GM18519 (cell line): ENCODE measurements around the gene EDDM13.
"Not testable (repeated sequence)": the region's sequence is repeated elsewhere in the genome, so short reads cannot be mapped to it uniquely, and the experiment has no call there.

Experiments used
- ATAC-seq: cut with Tn5 transposase; IDR thresholded peaks from one replicate; pipeline ENCODE4 v1.9.1; 2021; ENCODE audit warnings: mild to moderate bottlenecking, moderate library complexity; ENCODE audit not compliant: unreplicated experiment, low FRiP score

The EDDM13 gene

DNA sequence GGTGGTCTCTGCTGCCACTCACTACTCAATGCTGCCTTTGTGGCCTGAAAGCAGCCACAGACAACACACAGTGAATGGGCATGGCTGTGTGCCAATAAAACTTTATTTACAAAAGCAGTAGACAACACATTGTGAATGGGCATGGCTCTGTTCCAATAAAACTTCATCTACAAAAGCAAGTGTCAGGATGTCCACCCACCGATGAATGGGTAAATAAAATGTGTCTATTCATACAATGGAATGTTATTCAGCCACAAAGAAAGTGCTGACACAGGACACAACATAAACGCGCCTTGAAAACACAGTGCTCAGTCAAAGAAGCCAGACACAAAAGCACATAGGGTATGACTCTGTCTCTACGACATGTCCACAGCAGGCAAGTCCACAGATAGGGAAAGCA is 22.0 kb downstream of the EDDM13 start:
- no peak for ATAC-seq

DNA sequence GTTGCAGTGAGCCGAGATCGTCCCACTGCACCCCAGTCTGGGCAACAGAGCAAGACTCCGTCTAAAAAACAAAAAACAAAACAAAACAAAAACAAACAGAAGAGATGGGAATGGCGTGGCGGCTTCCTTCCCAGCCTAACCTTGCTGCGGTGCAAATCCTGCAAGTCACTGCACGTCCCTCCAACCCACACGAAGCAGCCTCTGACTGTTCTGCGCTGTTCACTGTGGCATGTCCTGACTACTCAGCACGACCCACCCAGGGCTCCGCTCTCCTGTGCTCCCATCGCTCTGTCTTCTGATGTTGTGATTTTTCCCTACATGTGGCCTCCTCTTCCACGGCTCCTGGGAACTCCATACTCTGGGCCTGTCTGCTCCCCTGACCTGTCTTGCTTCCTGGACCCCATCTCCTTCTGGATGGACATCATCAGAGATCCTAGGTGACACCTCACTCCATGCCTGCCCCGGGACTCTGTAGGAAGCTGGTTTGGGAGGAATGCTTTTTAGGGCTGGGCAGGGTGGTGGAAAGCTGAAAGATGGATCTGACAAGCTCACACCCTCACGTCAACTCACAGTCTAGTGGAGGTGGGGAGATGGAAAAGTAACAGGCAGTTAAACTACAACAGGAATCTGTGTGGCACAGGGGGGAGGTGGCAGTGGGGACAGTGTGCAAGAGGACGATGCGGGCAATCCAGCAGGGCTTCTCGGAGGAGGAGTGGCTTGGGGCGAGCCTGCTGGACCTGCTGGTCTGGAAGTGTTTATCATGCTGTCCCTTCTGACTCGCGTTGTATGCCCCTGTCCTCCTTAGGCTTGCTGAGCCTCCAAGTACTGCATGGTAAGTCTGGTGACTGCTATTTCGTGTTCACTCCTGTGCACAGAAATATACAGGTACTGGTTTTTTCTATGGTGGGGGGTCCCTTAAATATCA is 23.2 kb downstream of the EDDM13 start:
- no peak for ATAC-seq

DNA sequence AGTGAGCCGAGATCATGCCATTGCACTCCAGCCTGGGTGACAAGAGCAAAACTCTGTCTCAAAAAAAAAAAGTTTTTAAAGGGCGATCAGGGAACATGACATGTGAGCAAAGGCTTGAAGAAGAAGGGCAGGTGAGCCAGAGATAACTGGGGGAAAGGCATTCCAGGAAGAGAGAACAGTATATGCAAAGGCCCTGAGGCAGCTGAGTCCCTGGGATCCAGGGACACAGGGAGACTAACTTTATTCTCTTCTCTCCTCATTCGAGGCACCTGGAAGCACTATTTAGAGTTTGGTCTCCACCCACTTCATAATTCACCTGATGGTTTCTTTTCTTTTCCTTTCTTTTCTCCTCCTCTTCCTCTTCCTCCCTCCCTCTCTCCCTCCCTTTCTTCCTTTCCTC is 24.5 kb downstream of the EDDM13 start:
- ATAC-seq: no peak

DNA sequence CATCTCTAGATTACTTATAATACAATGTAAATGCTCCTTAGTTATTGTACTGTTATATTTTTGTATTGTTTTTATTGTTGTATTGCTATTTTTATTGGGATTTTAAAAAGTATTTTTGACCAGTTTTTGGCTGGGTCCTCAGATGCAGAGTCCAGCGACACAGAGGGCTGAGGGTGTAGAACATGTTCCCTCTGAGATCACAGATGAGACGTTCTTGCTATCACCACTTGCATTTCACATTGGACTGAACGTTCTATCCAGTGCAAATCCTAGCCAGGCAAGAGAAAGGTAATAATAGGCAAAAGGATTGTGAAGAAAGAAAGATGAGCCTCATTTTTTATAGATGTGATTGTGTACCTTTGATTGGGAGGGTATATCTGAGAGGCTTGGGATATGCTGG is 27.1 kb downstream of the EDDM13 start:
- ATAC-seq: no peak

DNA sequence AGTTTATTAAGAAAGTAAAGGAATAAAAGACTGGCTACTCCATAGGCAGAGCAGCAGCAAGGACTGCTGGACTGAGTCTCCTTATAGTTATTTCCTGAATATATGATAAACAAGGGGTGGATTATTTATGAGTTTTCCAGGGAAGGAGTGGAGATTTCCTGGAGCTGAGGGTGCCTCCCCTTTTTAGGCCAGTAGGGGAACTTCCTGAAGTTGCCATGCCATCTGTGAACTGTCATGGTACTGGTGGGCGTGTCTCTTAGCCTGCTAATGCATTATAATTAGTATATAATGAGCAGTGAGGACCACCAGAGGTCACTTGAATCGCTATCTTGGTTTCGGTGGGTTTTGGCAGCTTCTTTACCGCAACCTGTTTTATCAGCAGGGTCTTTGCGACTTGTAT is 28.6 kb downstream of the EDDM13 start:
- no peak for ATAC-seq

DNA sequence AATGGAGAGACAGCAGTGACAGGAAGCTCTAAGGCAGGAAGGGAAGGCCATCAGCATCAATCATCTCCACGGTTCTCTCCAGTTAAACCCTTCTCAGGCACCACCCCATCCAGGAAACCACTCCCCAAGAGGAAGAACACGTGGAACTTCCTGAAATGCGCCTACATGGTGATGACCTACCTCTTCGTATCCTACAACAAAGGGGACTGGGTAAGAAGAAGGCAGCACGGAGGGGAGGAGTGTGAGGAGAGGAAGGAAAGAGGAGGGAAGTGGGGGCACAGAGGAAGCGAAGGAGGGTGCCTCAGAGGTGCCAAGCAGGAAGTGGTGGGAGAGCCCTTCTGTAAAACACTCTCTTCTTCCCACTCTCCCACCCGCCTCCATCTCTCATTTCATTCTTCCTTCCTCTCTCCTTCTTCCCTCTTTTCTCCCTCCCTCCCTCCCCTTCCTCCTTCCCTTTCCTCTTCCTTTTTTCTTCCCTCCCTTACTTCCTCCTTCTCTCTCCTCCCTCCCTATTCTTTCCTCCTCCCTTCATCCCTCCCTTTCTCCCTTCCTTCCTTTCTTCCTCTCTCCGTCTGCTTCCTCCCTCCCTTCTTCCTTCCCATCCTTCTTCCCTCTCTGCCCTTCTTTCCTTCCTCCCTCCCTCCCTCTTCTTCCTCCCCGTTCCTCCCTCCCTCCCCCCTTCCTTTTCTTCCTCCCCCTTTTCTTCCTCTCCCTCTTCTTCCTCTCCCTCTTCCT is 29.5 kb downstream of the EDDM13 start:
- ATAC-seq: no peak

DNA sequence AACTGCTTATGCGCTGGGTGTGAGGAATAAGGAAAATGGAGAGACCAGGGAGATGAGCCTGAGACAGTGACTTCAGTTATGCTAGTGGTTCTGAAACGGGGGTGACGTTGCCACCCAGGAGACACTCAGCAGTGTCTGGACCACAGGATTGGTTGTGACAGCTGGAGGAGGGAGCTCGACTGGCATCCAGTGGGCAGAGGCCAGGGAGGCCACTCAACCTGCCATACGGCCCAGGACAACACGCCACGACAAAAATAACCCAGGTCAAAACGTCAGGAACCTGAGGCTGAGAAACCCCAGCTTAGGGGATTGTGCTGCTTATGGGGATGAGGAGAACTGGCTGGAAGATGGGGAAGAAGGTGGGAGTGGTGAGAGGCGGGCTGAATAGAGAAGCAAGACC is 31.7 kb downstream of the EDDM13 start:
- no peak for ATAC-seq

DNA sequence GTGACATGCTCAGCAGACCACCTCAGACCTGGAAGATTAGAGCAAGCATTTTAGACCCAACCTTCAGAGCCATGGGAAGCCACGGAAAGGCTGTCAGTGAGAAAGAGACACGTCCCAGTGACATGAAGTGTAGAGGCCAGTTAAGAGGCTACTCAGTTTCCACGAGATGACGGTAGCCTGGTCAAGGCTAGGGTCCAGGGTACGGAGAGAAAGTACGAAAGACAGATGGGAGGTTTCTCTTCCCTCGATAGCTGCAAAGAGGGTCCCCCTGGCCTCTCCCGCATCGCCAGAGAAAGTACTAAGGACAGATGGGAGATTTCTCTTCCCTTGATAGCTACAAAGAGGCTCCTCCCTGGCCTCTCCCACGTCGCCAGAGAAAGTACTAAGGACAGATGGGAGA is 33.5 kb downstream of the EDDM13 start:
- no peak for ATAC-seq

DNA sequence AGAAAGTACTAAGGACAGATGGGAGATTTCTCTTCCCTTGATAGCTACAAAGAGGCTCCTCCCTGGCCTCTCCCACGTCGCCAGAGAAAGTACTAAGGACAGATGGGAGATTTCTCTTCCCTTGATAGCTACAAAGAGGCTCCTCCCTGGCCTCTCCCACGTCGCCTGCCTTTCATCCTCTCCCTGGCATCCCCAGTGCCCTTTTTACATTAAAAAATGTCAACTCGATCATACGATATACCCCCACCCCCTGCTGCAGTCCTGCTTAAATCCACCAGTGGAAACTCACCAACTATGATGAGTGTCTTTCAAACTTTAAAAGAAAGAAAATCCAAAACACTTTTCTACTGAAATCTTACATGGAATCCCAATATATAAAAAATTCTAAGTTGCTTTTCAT is 34.5 kb downstream of the EDDM13 start:
- ATAC-seq: not testable (repeated sequence)

DNA sequence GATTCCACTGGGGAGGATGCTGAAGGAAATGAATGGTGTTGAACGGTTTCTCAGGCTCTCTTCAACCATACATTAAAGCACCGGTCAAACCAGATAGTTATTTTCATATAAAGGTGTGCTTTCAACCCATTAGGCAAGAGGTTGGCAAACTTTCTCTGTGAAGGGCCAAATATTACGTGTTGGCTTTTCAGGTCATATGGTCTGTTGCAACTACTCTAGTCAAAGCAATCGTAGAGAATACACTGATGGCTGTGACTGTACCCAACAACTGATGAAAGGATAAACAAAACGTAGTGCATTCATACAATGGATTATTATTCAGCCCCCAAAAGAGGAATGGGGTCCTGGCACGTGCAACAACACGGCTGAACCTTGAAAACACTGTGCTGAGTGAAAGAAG is 36.2 kb downstream of the EDDM13 start:
- no peak for ATAC-seq

DNA sequence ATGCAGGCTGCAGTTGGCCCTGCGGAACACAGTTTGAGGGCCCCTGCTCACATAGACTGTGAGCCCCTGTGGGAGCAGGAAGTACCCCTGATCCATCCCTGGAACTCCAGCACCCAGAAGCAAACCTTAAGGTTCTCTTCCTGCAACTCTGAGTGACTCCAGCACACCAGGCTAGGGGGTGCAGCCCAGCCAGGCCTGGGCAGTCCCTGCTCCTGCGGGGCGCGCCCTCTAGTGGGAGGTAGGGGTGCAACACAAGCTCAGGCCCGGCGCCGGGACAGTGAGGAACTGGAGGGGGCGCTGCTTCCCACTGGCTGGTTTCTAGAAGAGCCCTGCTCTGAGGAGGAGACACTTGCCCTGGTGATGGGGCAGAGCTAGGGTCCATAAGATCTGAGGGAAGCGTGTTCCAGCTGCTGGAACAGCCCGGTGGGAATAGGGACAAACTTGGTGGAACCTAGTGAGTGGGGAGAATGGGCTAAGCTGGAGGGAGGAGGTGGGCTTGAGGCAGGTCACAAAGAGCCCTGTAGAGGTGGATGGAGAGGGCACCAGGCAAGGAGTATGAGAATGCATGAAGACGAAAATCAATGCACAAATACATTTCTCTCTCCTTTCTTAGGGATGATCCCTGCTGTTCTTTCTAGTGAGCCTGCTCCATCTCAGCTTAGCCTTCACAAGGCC is 37.1 kb downstream of the EDDM13 start:
- ATAC-seq: no peak

DNA sequence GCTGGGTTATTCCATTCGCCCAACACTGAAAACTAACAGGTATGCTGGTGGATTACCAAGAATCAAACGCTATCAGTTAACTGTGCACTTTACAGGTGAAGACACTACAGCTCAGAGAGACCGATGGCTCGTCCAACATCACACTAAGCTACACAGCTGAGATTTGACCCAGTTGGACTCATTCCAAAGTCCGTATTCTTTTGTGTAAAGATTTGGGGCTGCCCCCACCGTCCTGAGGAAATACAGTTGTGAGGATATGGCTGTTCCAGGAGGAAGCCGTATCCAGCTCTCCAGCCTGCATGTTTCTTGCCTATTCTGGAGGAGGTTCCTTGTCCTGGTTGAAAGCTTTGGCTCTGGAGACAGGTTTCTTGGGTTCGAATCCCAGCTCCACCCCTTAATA is 37.9 kb downstream of the EDDM13 start:
- ATAC-seq: no peak

DNA sequence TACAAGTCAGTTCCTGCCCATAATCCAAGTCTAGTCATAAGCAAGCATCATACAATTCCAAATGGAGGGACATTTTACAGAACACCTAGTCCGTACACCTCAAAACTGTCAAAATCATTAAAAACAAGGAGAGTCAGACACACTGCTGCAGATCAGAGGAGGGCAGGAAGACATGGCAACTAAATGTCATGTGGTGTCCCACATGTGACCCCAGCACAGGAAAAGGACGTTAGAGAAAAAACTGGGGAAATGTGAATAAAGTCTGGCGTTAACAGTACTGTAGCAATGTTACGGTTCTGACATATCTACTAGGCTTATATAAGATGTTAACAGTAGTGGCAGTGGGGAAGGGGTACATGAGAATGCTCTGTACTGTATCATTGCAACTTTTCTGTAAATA is 39.8 kb downstream of the EDDM13 start:
- no peak for ATAC-seq

DNA sequence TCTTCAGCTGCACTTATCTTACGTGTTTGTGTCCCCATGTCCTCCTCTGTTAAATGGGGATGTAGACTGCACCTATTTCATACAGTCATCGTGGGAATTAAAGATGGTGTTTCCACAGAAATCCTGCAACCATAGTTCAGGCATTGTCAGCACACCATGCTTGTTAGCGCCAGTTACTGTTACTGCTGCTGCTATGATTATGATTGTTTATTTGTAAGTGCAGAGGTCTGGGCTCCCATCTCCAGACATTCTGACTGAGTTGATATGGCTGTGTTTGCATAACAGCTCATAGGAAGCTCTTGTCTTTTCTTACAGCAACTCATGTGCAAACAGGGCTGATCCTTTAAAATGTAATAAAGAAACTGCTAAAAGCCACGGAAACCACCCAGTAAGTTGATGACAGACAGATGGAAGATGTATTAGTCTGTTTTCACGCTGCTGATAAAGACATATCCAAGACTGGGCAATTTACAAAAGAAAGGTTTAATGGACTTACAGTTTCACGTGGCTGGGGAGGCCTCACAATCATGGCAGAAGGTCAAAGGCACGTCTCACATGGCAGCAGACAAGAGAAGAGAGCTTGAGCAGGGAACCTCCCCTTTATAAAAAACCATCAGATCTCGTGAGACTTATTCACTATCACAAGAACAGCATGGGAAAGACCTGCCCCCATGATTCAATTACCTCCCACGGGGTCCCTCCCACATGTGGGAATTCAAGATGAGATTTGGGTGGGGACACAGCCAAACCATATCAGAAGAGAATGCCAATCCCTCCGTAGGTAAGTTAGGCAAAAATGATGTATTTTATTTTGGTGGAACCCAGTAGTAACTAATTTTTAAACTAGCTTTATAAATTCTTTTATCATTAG is 40.5 kb downstream of the EDDM13 start:
- no peak for ATAC-seq

DNA sequence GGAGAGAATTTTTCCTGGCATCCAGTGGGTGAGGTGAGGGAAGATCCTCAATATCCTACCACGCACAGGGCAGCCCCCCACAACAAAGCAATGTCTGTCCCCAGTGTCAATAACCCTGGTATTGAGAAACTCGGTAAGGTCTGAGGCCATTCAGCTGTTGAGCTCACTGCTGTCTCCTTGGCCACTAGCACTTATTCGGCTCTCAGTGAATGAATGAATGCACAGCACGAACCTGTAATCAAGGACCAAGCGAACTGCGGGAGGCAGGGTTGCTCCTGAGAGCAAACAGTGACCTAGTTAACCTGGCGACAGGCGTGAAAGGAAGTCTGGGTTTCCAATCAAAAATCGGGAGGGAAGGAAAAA is 41.5 kb downstream of the EDDM13 start:
- no peak for ATAC-seq

DNA sequence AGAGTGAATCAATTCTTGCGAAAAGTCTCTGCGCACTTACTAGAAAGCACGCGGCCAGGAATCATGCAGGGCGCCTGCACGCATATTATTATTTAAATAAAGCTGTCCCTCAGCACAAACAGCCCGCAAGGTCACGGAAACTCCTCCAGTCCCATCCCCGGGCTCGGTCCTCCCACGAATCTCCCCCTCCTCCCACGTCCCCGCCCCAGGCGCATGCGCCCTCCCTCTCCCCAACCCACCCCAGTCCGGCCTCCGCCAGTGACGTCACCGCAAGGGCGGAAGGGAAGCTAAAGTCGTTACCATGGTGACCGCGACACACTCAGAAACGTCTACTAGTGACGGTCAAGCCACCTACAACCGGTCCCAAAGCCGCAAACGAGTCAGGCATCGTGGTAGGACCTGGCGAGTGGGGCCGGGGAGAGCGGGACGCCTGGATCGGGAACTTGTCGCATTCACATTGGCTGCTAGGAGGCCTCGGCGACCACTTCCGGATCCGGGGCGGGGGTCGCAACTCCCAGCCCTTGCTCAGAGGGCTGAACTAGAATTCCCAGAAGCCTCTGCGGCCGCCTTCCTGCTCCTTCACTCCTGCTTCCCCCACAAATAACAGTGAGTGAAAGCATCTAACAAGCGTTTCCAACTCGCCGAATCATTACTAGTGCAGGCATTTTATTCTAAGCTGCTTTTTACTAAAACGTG is 42.0 kb downstream of the EDDM13 start, which contains the start of gene ZSCAN5A:
ZSCAN5A (minus strand) TSS at position 459 of the 696 bp plus-strand sequence. CDS start 89,793 bp downstream, outside the sequence.
- peak; percentile 48 for ATAC-seq

DNA sequence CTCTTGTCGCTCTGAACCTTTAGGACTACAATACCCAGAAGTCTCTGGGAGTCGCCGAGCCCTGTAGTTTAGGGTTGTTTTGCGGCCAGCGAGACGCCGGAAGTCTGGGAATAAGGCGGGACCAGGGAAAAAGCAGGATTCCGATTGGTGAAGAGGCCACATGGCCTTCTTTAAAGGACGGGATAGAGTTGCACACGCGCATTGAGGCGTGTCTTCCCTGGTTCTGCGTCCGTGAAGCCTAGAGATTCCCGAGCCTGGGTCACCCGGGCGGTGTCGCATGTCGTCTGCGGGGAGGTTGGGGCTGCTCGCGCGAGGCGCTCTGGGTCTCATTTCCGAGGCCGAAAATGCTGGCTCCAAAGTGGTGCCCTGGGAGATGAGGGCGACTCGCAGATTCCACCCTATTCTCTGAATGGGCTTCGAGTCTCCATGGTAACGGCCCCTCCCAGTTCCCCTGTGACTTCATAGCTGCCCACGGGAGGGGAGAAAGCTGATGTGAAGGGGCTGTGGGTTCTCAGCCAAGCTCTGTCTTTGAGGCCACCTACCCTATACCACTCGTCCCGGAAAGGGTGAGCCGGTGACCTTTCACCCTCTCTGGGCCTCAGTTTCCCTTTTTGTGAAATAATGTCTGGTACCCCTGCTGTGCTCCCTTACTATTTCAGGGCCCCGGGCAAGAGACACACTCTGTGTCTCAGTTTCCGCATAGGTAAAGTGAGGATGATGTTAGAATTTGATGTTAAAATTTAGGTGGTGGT is 42.7 kb downstream of the EDDM13 start:
- peak; percentile 57 for ATAC-seq

DNA sequence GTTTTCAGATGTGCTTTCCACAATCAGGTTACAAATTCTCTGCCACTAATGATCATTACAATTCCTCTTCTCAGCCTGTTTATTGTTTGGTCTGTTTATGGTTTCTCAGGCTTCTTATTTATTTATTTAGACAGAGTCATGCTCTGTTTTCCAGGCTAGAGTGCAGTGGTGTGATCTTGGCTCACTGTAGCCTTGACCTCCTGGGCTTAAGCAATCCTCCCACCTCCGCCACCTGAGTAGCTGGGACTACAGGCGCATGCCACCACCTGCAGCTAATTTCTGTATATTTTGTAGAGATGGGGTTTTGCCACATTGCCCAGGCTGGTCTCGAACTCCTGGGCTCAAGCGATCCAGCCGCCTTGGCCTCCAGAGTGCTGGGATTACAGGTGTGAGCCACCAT is 44.2 kb downstream of the EDDM13 start:
- no peak for ATAC-seq

DNA sequence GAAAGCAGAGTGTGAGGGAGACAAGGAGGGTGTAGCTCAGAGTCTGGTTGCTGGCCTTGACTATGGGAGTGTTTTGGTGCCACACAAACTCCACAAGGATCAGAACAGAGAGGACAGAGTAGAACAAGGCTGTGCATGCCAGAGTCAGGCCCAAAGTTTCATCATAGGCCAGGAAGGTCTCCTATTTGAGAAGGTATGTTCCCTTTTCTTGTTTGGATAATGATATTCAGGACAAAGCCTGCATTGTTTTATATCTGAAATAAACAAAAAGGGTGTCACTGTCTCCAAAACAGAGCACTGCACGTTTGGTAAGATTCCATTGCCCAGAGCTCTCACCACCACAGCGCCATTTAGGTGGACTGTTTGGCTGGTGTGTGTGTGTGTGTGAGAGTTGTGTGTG is 45.2 kb downstream of the EDDM13 start:
- ATAC-seq: no peak
